Renal pelvis (tissue), 4 donors: ENCODE measurements around the gene WNT7B. TPM values are rescaled to one million over a fixed set of nuclear protein-coding genes. Genes with fewer than 3 reads are reported as not detected.

Experiments
- DNase-seq: peaks from one replicate; pipeline ENCODE4 v3.0.0-alpha.2; 2013
- polyA plus RNA-seq, 3 donors: library from polyadenylated mRNA; unstranded; fragments of 120-200 nt; gene quantifications; one replicate each; pipeline ENCODE4 v1.2.1, GENCODE V29; 2013; ENCODE audit not compliant: insufficient read length in 3 of 3

Gene WNT7B
- polyA plus RNA-seq, 3 donors, result 10.4 to 12.0 (median 11.1) TPM

GRCh38 chr22:45975164-45976161 is 1.5 kb downstream of the WNT7B start:
- peak; percentile 61 for DNase-seq

- DNase-seq, result no peak
These were observed 2.5 kb downstream of the WNT7B start for GRCh38 chr22:45974498-45974897.

- no peak for DNase-seq
These were observed 4.1 kb downstream of the WNT7B start for GRCh38 chr22:45972889-45973253.

GRCh38 chr22:45972091-45972888 is 4.7 kb downstream of the WNT7B start:
- no peak for DNase-seq

- no peak for DNase-seq
These were observed 5.4 kb downstream of the WNT7B start for GRCh38 chr22:45971408-45972028.

GRCh38 chr22:45970705-45971407 is 6.1 kb downstream of the WNT7B start:
- no peak for DNase-seq

GRCh38 chr22:45969801-45970470 is 7.0 kb downstream of the WNT7B start:
- no peak for DNase-seq

- DNase-seq, result no peak
These were observed 7.6 kb downstream of the WNT7B start for GRCh38 chr22:45969414-45969799.

- no peak for DNase-seq
These were observed 8.1 kb downstream of the WNT7B start for GRCh38 chr22:45968751-45969413.

GRCh38 chr22:45968003-45968650 is 8.8 kb downstream of the WNT7B start:
- no peak for DNase-seq

GRCh38 chr22:45966895-45967365 is 10.0 kb downstream of the WNT7B start:
- no peak for DNase-seq

- no peak for DNase-seq
These were observed 10.6 kb downstream of the WNT7B start for GRCh38 chr22:45966320-45966894.

- no peak for DNase-seq
These were observed 11.4 kb downstream of the WNT7B start for GRCh38 chr22:45965563-45965962.

GRCh38 chr22:45964926-45965527 is 11.9 kb downstream of the WNT7B start:
- no peak for DNase-seq

GRCh38 chr22:45964372-45964771 is 12.6 kb downstream of the WNT7B start:
- DNase-seq, result no peak

GRCh38 chr22:45963821-45964220 is 13.1 kb downstream of the WNT7B start:
- no peak for DNase-seq

GRCh38 chr22:45962756-45963324 is 14.1 kb downstream of the WNT7B start:
- DNase-seq, result no peak

GRCh38 chr22:45962434-45962718 is 14.6 kb downstream of the WNT7B start:
- DNase-seq, result no peak
